Hepatocyte (in vitro differentiated cells): ENCODE measurements around the gene CCDC191.

Experiments used
- CTCF ChIP-seq: fragments of 200-600 bp; sonication (generic); IDR thresholded peaks from 2 replicates; pipeline ENCODE4 v1.5.1; 2016; ENCODE audit warnings: antibody characterized with exemption, mild to moderate bottlenecking; ENCODE audit not compliant: poor library complexity
- EZH2 ChIP-seq: fragments of 200-600 bp; sonication (generic); IDR thresholded peaks from 2 replicates; pipeline ENCODE4 v1.6.1; 2016; ENCODE audit warnings: antibody characterized with exemption, mild to moderate bottlenecking, borderline replicate concordance
- EZH2phosphoT487 ChIP-seq: fragments of 200-600 bp; sonication (generic); IDR thresholded peaks from one replicate; pipeline ENCODE4 v1.6.1; 2018; ENCODE audit warnings: antibody characterized with exemption, mild to moderate bottlenecking, low read depth, moderate library complexity; ENCODE audit not compliant: unreplicated experiment, severe bottlenecking

GRCh38 chr3:113914646-113915045 lies 141.7 kb downstream of the CCDC191 start:
- TF ChIP-seq CTCF (no peak), EZH2phosphoT487 (no peak), EZH2 (no peak)
